Small intestine (tissue), 7 donors: ENCODE data around the gene LGALS7B. TPM values are rescaled to one million over a fixed set of nuclear protein-coding genes. Genes with fewer than 3 reads are reported as not detected.
"Not testable (repeated sequence)": the region's sequence is repeated elsewhere in the genome, so short reads cannot be mapped to it uniquely, and the experiment has no call there.

Experiments used
- DNase-seq, 2 donors: peaks; one replicate each; pipeline versions ENCODE4 v3.0.0 to v3.0.0-alpha.2; 2013
- FAIRE-seq: peaks from 2 replicates; lab custom pipeline; 2012; peaks lifted over from hg19 to GRCh38; lab: Jason Lieb, UNC
- H3K27ac ChIP-seq, 3 donors: one replicate each; pipeline ENCODE4 v1.5.1; 2013; ENCODE audit warnings: low read length in 2 of 3, mild to moderate bottlenecking in 2 of 3, control low read depth in 1 of 3, inconsistent platforms in 1 of 3, low read depth in 1 of 3, moderate library complexity in 1 of 3
- H3K27me3 ChIP-seq, 3 donors: one replicate each; pipeline ENCODE4 v1.6.1; 2013; ENCODE audit warnings: low read length in 3 of 3, inconsistent platforms in 1 of 3; ENCODE audit not compliant: control insufficient read depth in 3 of 3, insufficient read depth in 3 of 3
- H3K36me3 ChIP-seq, 3 donors: one replicate each; pipeline ENCODE4 v1.6.1; 2013; ENCODE audit warnings: low read length in 3 of 3, inconsistent platforms in 1 of 3, low read depth in 1 of 3, mild to moderate bottlenecking in 1 of 3, moderate library complexity in 1 of 3; ENCODE audit not compliant: control insufficient read depth in 3 of 3, insufficient read depth in 2 of 3
- H3K4me1 ChIP-seq, 3 donors: one replicate each; pipeline ENCODE4 v1.6.1; 2013; ENCODE audit warnings: low read length in 2 of 3, inconsistent platforms in 1 of 3, low read depth in 1 of 3, mild to moderate bottlenecking in 1 of 3, moderate library complexity in 1 of 3; ENCODE audit not compliant: control insufficient read depth in 3 of 3, insufficient read depth in 2 of 3
- H3K4me3 ChIP-seq, 3 donors: one replicate each; pipeline ENCODE4 v1.5.1; 2013; ENCODE audit warnings: low read length in 3 of 3, control low read depth in 1 of 3, inconsistent platforms in 1 of 3, low read depth in 1 of 3, mild to moderate bottlenecking in 1 of 3, moderate library complexity in 1 of 3
- H3K9me3 ChIP-seq, 2 donors: one replicate each; pipeline ENCODE4 v1.6.1; 2013; ENCODE audit warnings: low read depth in 1 of 2, low read length in 1 of 2; ENCODE audit not compliant: control insufficient read depth in 2 of 2, insufficient read depth in 1 of 2
- WGBS, 3 donors: extraction: QIAGEN DNeasy Blood & Tissue Kit; methylation state at CpG; one replicate each; pipeline ENCODE4 v1.1.7; 2013; 5-methylcytosine and 5-hydroxymethylcytosine counted together
- polyA plus RNA-seq, 4 donors: library from polyadenylated mRNA; stranded (reverse) in 3 of 4; unstranded in 1 of 4; fragments of 200-250 nt in 3 of 4; fragments of 120-200 nt in 1 of 4; gene quantifications; one replicate each; pipeline versions ENCODE4 v1.2.1 to v1.2.3, GENCODE V29; 2013
- donor health status: healthy with polysubstance abuse.
- donor health status: control.
- donor health status: control.
- donor health status: Bipolar disorder and iron deficiency.
- donor health status: healthy.

LGALS7B gene
- polyA plus RNA-seq, 4 donors = 2.0 to 5.4 (median 4.9) TPM; not detected in 1

DNA sequence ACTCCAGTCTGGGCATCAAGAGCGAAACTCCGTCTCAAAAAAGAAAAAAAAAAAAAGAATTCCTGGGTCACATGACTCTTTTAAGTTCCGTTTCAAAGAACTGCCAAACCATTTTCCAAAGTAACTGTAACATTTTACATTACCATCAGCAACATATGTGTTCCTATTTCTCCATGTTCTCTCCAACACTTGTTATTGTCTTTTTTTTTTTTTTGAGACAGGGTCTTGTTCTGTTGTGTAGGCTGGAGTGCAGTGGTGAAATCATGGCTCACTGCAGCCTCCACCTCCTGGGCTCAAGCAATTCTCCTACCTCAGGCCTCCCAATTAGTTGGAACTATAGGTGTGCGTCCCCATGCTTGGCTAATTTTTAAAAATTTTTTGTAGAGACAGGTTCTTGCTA is 6.5 kb downstream of the LGALS7B start:
- Histone ChIP-seq H3K27me3 (no peaks in the 10 kb centered on the region), H3K27ac (no peak overlapping the region), H3K4me3 (no peak overlapping the region), H3K9me3 (peaks cover 0 to 6% of the 10 kb centered on the region in 2 donors), H3K36me3 (peaks cover 0 to 12% (median 0%) of the 10 kb centered on the region in 3 donors), H3K4me1 (peaks cover 0 to 12% (median 0%) of the 10 kb centered on the region in 3 donors)
- DNase-seq (no peak), FAIRE-seq (no peak)
- 85 to 91% (median 90%) methylated on average over 4 of the region's 4 CpGs for WGBS, 3 donors

- Histone ChIP-seq H3K4me1 (peaks cover 0 to 12% (median 0%) of the 10 kb centered on the region in 3 donors), H3K27ac (no peak overlapping the region), H3K9me3 (peaks cover 0 to 6% of the 10 kb centered on the region in 2 donors), H3K27me3 (no peaks in the 10 kb centered on the region), H3K4me3 (no peak overlapping the region), H3K36me3 (peaks cover 0 to 12% (median 4%) of the 10 kb centered on the region in 3 donors)
- FAIRE-seq (no peak), DNase-seq (no peak)
- WGBS, 3 donors = 60 to 84% (median 71%) methylated on average over 2 of the region's 2 CpGs
These were observed 7.2 kb downstream of the LGALS7B start for GRCh38 chr19:38796154-38796553.

- H3K27ac ChIP-seq, H3K4me1 ChIP-seq, H3K27me3 ChIP-seq, DNase-seq, H3K4me3 ChIP-seq, H3K9me3 ChIP-seq, FAIRE-seq: not testable (repeated sequence)
- WGBS, 3 donors = 82 to 95% (median 94%) methylated on average over 9 to 30 of the region's 33 CpGs
- H3K36me3 ChIP-seq = peaks cover 0 to 27% (median 14%) of the 10 kb centered on the region in 3 donors
These were observed 8.8 kb downstream of the LGALS7B start for GRCh38 chr19:38797781-38798180.

DNA sequence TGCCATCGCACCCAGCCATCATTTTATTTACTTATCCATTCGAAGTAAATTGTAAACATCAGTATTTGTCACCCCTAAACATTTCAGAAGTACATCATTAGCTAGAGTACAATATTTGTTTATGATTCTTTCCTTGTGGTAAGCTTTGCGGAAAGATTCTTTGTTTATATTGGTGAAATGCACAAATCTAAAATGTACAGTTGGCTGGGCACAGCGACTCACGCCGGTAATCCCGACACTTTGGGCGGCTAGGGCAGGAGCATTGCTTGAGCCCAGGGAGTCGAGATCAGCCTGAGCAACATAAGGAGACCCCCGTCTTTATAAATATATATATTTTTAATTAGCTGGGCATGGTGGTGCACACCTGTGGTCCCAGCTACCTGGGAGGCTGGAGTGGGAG is 10.1 kb downstream of the LGALS7B start:
- H3K27ac ChIP-seq = peak overlapping the region in 1 of 3 donors; percentile 38
- DNase-seq (no peak), FAIRE-seq (no peak)
- H3K27me3 ChIP-seq = no peaks in the 10 kb centered on the region
- WGBS, 3 donors = 80 to 93% (median 80%) methylated on average over 10 of the region's 10 CpGs
- peaks cover 0 to 6% of the 10 kb centered on the region in 2 donors for H3K9me3 ChIP-seq
- H3K4me1 ChIP-seq = no peaks in the 10 kb centered on the region
- H3K36me3 ChIP-seq = peaks cover 6 to 40% (median 23%) of the 10 kb centered on the region in 3 donors
- no peak overlapping the region for H3K4me3 ChIP-seq

DNA sequence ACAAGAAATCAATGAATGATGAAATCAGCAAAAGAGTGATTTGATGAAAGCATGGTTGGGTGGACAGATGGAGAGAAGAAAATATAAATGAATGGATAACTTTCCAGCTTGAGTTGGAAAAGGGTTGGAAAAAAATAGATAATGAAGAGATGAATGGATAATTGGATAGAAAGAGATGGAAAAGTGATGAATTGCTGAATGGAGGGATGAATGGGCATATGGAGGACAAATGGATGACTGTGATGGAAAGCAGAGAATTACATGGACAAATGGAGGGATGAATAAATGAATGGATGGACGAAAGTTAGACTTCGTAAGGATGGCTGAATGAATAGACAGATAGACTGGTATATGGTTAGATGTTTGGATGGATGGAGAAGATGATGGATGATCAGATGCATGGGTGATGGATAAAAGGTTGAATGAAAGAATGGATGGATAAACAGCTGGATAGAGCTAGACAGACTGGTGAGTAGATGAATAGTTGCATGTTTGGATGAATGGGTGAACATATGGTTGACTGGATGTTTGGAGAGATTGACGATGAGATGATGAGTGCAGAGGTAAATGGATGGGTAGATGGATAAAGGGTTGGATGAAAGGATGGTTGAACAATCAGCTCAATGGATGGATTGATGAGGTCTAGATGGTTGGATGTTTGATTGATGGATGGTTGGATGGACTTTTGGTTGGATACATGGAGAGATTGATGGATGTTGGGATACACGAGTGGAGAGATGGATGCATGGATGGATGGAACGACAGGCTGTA is 11.8 kb downstream of the LGALS7B start:
- DNase-seq (no peak), FAIRE-seq (no peak)
- no peak overlapping the region for H3K4me3 ChIP-seq
- H3K4me1 ChIP-seq = peaks cover 0 to 5% (median 0%) of the 10 kb centered on the region in 3 donors
- H3K27me3 ChIP-seq = no peaks in the 10 kb centered on the region
- WGBS, 3 donors = 90 to 92% (median 90%) methylated on average over 5 of the region's 5 CpGs
- H3K36me3 ChIP-seq = peaks cover 11 to 55% (median 23%) of the 10 kb centered on the region in 3 donors
- H3K27ac ChIP-seq = no peak overlapping the region
- H3K9me3 ChIP-seq = peaks cover 0 to 6% of the 10 kb centered on the region in 2 donors

- FAIRE-seq (no peak), DNase-seq (no peak)
- no peaks in the 10 kb centered on the region for H3K27me3 ChIP-seq
- peaks cover 11 to 63% (median 23%) of the 10 kb centered on the region in 3 donors for H3K36me3 ChIP-seq
- no peak overlapping the region for H3K4me3 ChIP-seq
- H3K4me1 ChIP-seq = peaks cover 0 to 5% (median 0%) of the 10 kb centered on the region in 3 donors
- H3K9me3 ChIP-seq = peaks cover 0 to 6% of the 10 kb centered on the region in 2 donors
- H3K27ac ChIP-seq = no peak overlapping the region
- WGBS, 3 donors = 93 to 97% (median 95%) methylated on average over 12 of the region's 12 CpGs
These were observed 12.5 kb downstream of the LGALS7B start for GRCh38 chr19:38801359-38802095.

DNA sequence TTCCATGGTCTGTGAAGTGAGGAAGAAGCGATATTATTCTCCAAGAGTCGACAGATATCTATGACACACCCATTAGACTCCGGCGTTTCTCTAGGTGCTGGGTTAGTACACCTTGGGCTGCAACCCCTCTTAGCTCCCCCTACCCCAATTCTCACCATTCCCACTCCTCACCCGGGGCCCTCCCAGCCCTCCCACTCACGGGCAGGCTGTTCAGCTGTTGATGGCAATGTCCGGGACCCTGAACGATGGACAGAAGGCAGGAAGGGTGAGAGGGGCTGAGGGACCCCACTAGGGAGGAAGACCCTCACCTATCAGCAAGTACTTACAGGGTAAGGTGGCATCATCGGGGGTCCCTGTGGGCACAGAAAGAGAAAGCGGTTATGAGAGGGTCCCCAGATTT is 14.5 kb downstream of the LGALS7B start:
- FAIRE-seq (no peak), DNase-seq (no peak)
- peaks cover 0 to 20% (median 0%) of the 10 kb centered on the region in 3 donors for H3K4me1 ChIP-seq
- H3K27ac ChIP-seq = no peak overlapping the region
- peaks cover 0 to 6% of the 10 kb centered on the region in 2 donors for H3K9me3 ChIP-seq
- 92 to 95% (median 92%) methylated on average over 10 of the region's 10 CpGs for WGBS, 3 donors
- no peaks in the 10 kb centered on the region for H3K27me3 ChIP-seq
- H3K4me3 ChIP-seq = no peak overlapping the region
- peaks cover 11 to 77% (median 27%) of the 10 kb centered on the region in 3 donors for H3K36me3 ChIP-seq

DNA sequence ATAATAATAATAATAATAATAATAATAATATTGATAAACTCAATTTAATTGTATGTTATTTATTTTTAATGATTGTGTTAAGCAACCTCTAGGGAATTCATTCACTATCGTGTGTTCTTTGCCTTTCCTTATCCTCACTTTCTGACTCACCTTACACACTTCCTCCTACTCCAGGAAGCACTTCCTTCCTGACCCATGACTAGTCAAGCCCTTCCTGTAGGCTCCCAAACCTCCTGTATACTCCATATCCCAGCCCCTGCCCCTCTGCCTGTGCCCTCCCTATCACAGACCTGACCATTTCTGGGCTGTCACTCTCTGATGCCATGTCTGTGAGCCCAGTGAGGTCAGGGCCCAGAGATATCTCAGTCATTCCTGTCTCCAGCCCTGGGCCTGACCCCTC is 16.2 kb downstream of the LGALS7B start:
- H3K27ac ChIP-seq = peak overlapping the region; percentile 2 to 74 (median 58)
- no peaks in the 10 kb centered on the region for H3K9me3 ChIP-seq
- no peak overlapping the region for H3K4me3 ChIP-seq
- H3K4me1 ChIP-seq = peaks cover 0 to 30% (median 1%) of the 10 kb centered on the region in 3 donors
- H3K27me3 ChIP-seq = no peaks in the 10 kb centered on the region
- DNase-seq = peak in 1 of 2 donors; percentile 69
- FAIRE-seq = no peak
- H3K36me3 ChIP-seq = peaks cover 11 to 82% (median 27%) of the 10 kb centered on the region in 3 donors
- WGBS, 3 donors = 13 to 38% (median 17%) methylated on average over 1 of the region's 1 CpG
